Kidney (tissue), 14 donors: ENCODE measurements around the gene ROCK2. TPM values are rescaled to one million over a fixed set of nuclear protein-coding genes. Genes with fewer than 3 reads are reported as not detected.

Experiments used
- DNase-seq, 5 donors: peaks; one replicate each; pipeline ENCODE4 v3.0.0-alpha.2; 2013 to 2020
- FAIRE-seq: peaks from 2 replicates; lab custom pipeline; 2012; peaks lifted over from hg19 to GRCh38; lab: Jason Lieb, UNC
- H3K27ac ChIP-seq, 2 donors: one replicate each; pipeline ENCODE4 v1.7.0; 2013; ENCODE audit warnings: low read depth in 2 of 2, low read length in 2 of 2, inconsistent platforms in 1 of 2
- H3K27me3 ChIP-seq: one replicate; pipeline ENCODE4 v1.7.1; 2013; ENCODE audit warnings: low read length, inconsistent platforms; ENCODE audit not compliant: control insufficient read depth, insufficient read depth
- H3K36me3 ChIP-seq, 3 donors: one replicate each; pipeline versions ENCODE4 v1.7.0 to v1.7.1; 2013; ENCODE audit warnings: low read length in 3 of 3, control low read depth in 1 of 3, inconsistent platforms in 1 of 3; ENCODE audit not compliant: insufficient read depth in 3 of 3, control insufficient read depth in 2 of 3
- H3K4me1 ChIP-seq, 3 donors: one replicate each; pipeline versions ENCODE4 v1.7.0 to v1.7.1; 2013; ENCODE audit warnings: low read length in 3 of 3, inconsistent platforms in 1 of 3, low read depth in 1 of 3; ENCODE audit not compliant: control insufficient read depth in 2 of 3, insufficient read depth in 2 of 3
- H3K4me3 ChIP-seq, 3 donors: one replicate each; pipeline versions ENCODE4 v1.7.0 to v1.8.1; 2013; ENCODE audit warnings: low read length in 3 of 3, control low read depth in 1 of 3, inconsistent platforms in 1 of 3
- H3K9ac ChIP-seq, 3 donors: one replicate each; pipeline versions ENCODE4 v1.7.0 to v1.7.1; 2013; ENCODE audit warnings: low read length in 3 of 3, control low read depth in 1 of 3, inconsistent platforms in 1 of 3
- H3K9me3 ChIP-seq, 3 donors: one replicate each; pipeline versions ENCODE4 v1.7.0 to v1.7.1; 2013; ENCODE audit warnings: low read length in 3 of 3, control low read depth in 1 of 3, inconsistent platforms in 1 of 3; ENCODE audit not compliant: control insufficient read depth in 2 of 3, insufficient read depth in 1 of 3
- CTCF ChIP-seq: IDR thresholded peaks from 3 replicates; pipeline ENCODE4 v1.5.1; 2012; ENCODE audit warnings: mild to moderate bottlenecking, moderate library complexity, borderline replicate concordance; ENCODE audit not compliant: insufficient read depth; ENCODE audit errors: extremely low read depth
- intact Hi-C: fragments of 100-400 bp; cut with DNase I; formaldehyde crosslinking; loops from one replicate; pipeline ENCODE4 v1.11.1; 2022
- polyA plus RNA-seq: library from polyadenylated mRNA; stranded (reverse); fragments of 350-450 nt; fragmentation: Illumina TruSeq; extraction: RNeasy Lipid Tissue Mini Kit (QIAGEN cat#74804); gene quantifications from one replicate; pipeline ENCODE4 v1.2.3, GENCODE V29; 2014; ENCODE audit warnings: low read depth, low replicate concordance; ENCODE audit not compliant: insufficient read depth
- total RNA-seq: library from RNA; stranded (reverse); fragmentation: NEBNext Ultra II Directional; extraction: Animal tissue kit (Norgen Biotek cat#: 25700); gene quantifications from one replicate; pipeline ENCODE4 v1.2.1, GENCODE V29; 2021
- donor health status: control.
- donor health status: control.
- donor health status: control.
- donor health status: control.
- donor health status: control.
- donor health status: DM: yes; HTN: yes; CAD: no.
- donor health status: Normal renal cell carcinoma (clear cell type).

The ROCK2 gene
- total and polyA plus RNA-seq, 2 donors from 2014 or later = 6.7 to 58.3 TPM

- Histone ChIP-seq H3K4me1 (no peaks in the 10 kb centered on the region), H3K4me3 (no peak overlapping the region), H3K36me3 (peaks cover 0 to 3% (median 3%) of the 10 kb centered on the region in 3 donors), H3K9me3 (no peaks in the 10 kb centered on the region), H3K27me3 (no peaks in the 10 kb centered on the region), H3K27ac (no peak overlapping the region), H3K9ac (no peak overlapping the region)
- no peak for FAIRE-seq
- peak in 1 of 5 donors; percentile 48 for DNase-seq
- intact Hi-C loops = no loop called here
- no peak for TF ChIP-seq CTCF
Observed at GRCh38 chr2:11175293-11175795, 169.1 kb downstream of the ROCK2 start.

GRCh38 chr2:11174222-11174621 lies 170.2 kb downstream of the ROCK2 start:
- H3K9me3 ChIP-seq = no peaks in the 10 kb centered on the region
- no peak for DNase-seq
- H3K9ac ChIP-seq = no peak overlapping the region
- no peak overlapping the region for H3K4me3 ChIP-seq
- no peak for FAIRE-seq
- TF ChIP-seq CTCF = no peak
- H3K27ac ChIP-seq = no peak overlapping the region
- no peaks in the 10 kb centered on the region for H3K36me3 ChIP-seq
- no peaks in the 10 kb centered on the region for H3K27me3 ChIP-seq
- intact Hi-C loops = no loop called here
- H3K4me1 ChIP-seq = no peaks in the 10 kb centered on the region

GRCh38 chr2:11169333-11169732 lies 175.1 kb downstream of the ROCK2 start:
- H3K4me3 ChIP-seq = no peak overlapping the region
- no peak for FAIRE-seq
- H3K27ac ChIP-seq = no peak overlapping the region

More at GRCh38 chr2:11169333-11169732, 175.1 kb downstream of the ROCK2 start:
- no peaks in the 10 kb centered on the region for H3K36me3 ChIP-seq
- intact Hi-C loops = no loop called here
- H3K9me3 ChIP-seq = no peaks in the 10 kb centered on the region
- no peak for DNase-seq
- no peak overlapping the region for H3K9ac ChIP-seq
- H3K4me1 ChIP-seq = no peaks in the 10 kb centered on the region
- H3K27me3 ChIP-seq = no peaks in the 10 kb centered on the region
- TF ChIP-seq CTCF = no peak
